Measurements from ENCODE around the gene SLC25A21.

SLC25A21 gene

DNA sequence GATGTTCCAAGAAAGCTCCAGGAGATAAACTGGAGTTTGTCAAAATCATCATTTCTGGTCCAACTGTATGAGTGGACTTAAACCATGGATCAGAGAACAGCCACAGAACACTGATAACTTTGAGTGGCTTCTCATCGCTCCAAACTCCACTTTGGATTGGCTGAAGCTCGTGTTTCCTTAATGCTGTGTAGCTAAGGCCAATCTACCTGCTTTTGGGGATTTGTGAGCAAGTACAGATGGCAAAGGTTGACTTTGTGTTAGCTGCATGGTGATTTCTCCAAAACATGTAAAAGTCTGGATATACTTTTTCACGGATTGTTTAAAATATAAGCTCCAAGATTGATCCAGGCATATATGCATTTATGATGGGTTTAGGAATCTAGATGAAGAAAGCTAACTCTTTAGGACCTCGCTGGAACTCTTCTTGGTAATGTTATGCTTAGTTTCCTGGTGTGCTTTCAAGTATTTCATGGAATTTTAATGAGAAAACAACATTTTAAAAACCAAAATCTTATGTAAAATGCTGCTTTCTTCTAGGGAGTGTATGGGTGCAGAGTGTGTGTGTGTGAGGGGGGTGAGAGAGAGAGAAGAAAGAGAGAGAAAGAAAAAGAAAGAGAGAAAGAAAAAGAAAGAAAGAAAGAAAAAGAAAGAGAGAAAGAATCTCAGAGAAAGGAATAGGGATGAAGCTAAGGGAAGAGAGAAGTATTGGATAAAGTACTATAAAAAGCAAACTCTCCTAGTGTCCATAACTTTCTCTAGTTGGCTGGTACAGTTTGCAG lies 522.3 kb downstream of the SLC25A21 start:
- no peak for DNase-seq (ENCODE audit: low read depth in 2 of 2)

DNA sequence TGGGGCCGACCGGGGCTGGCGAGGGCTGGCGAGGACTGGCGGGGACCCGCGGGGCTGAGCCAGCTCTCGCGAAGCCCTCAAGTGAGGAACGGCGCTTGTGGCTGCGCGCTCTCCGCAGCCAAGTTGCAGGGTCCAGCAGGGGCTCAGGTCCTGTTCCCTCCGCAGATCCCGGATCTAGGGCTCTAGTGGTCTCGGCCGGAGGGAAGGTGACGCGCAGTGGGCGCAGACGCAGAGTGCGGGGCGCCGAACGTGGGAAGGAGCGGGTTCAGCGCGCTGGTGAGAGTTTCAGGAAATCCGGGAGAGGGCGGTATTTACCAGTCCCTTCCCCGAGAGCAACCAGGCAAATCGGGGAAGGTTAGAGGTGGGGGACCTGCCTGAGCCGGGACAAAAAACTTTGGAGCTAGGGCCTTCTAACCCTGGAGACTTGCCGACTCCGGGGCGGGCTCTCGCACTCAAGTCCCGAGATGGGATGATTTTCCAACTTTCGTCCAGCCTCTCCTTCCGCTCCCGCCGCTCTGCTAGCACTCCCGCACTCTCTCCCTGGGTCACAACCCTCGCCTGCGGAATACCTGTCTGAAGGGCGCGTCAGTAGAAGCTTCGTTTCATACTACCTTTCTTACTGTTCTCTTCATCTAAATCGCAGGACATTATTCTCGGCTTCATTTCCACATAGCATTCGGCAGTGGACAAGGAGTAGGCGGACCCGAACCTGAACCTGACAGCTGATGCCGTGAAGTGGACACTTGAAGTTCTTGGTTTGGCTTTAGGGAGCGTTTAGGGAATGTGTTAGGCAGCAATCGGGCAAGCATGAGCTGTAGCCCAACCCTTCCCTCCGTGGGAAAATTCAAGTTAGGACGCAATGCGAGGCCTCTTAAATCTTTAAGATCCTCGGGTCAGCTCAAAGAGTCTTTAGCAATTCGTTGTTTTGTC lies 524.3 kb downstream of the SLC25A21 start:
- no peak for DNase-seq (ENCODE audit: low read depth in 2 of 2)

DNA sequence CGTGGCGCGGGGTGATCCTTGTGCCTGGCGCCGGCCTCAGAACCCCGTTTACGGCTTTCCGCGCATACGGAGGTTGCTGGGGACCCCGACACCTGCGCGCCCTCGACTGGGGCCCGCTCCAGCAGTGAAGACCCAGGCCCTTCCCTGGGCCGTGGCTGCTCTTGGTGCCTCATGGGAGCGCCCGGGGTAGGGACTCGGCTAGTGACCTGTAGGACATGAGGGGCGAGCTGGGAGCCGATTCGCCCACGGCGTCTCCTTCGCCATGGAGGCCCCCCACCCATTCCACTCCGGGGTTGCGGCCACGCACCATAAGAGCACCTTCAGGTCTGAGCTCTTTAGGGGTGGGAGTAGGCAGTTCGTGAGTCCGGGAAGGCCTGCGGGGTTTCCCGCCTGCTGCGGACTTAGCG lies 525.0 kb downstream of the SLC25A21 start:
- no peak for DNase-seq (ENCODE audit: low read depth in 2 of 2)

DNA sequence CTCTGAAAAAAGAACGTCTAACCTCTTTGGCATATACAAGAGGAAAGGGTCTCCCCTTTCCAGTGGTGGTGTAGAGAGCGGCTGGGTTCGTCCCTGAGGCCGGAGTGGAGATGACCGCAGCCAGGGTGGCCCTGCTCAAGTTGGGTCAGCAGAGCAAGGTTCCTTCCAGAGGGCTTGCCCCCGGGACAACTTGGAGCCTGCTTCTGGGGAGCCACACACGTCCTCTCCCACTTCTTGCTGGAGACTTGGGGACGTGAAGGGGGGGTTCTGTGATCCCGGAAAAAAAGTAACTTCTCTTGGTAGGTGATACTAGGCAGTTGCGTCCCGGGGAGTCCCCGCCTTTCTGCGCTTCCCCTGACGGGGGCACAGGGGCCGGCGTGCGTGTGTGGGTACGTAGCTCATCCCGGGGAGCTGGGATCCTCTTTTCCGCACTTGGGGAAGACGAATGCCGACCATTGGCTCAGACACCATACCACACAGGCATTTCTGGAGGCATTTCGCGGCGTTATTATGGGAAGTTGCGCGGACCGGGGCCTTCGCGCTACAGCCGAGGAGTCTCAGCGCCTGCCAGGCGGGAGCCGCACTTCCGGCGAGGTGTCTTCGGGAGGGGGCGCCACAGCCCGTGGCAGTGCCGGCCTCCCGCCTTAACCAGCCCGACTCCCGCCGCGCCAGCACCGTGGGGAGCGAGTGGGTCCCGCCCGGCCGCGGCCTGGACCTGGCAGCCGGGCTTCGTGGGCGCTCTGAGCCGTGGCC lies 525.6 kb downstream of the SLC25A21 start:
- DNase-seq (ENCODE audit: low read depth in 2 of 2) = no peak

DNA sequence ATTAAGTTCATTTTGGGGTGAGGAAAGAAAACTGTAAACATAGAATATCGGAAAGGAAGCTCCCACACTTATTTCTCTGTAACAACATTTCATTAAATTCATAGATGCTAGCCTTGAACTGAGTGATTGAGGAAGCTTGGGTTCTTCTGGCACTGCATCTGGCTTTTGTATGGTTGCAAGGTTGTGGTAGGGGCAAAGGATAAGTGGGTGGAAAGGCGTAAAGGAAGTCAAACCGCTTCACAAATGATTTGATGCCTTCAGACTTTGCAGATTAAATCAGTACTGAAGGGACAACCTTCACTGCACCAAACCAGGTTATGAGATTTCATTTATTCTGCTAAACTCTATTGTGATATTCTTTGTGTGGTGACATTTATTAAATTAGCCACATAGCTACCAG lies 538.8 kb downstream of the SLC25A21 start:
- DNase-seq (ENCODE audit: low read depth in 2 of 2) = no peak
